MM.1S (cell line): ENCODE data around the gene NDUFS4.

Source experiments
- DNase-seq: peaks from one replicate; pipeline ENCODE4 v3.0.0-alpha.2; 2015
- H2AFZ ChIP-seq: fragments of 300-600 bp; sonication (generic); 2 replicates; pipeline ENCODE4 v1.6.0; 2016; ENCODE audit warnings: antibody characterized with exemption, low read length
- H3F3A ChIP-seq: fragments of 300-600 bp; sonication (generic); 2 replicates; pipeline ENCODE4 v1.6.1; 2016; ENCODE audit warnings: mild to moderate bottlenecking, antibody characterized with exemption, low read length, moderate library complexity, mixed read lengths; ENCODE audit not compliant: insufficient read depth
- H3K27ac ChIP-seq: fragments of 300-600 bp; sonication (generic); 2 replicates; pipeline ENCODE4 v1.5.1; 2016; ENCODE audit warnings: mild to moderate bottlenecking, low read length
- H3K27me3 ChIP-seq: fragments of 300-600 bp; sonication (generic); replicated peaks from 2 replicates; pipeline ENCODE4 v1.6.0; 2016; ENCODE audit warnings: low read length; ENCODE audit not compliant: insufficient read depth
- H3K36me3 ChIP-seq: fragments of 300-600 bp; sonication (generic); replicated peaks from 2 replicates; pipeline ENCODE4 v1.6.1; 2016; ENCODE audit warnings: mild to moderate bottlenecking, low read length, mixed read lengths; ENCODE audit not compliant: insufficient read depth
- H3K4me1 ChIP-seq: fragments of 300-600 bp; sonication (generic); 2 replicates; pipeline ENCODE4 v1.6.1; 2016; ENCODE audit warnings: low read length, mixed read lengths
- H3K4me2 ChIP-seq: fragments of 300-600 bp; sonication (generic); 2 replicates; pipeline ENCODE4 v1.6.0; 2016; ENCODE audit warnings: low read depth, low read length
- H3K4me3 ChIP-seq: fragments of 300-600 bp; sonication (generic); 2 replicates; pipeline ENCODE4 v1.5.1; 2016; ENCODE audit warnings: low read length, mixed read lengths
- H3K79me2 ChIP-seq: fragments of 300-600 bp; sonication (generic); 2 replicates; pipeline ENCODE4 v1.6.1; 2016; ENCODE audit warnings: mixed run types, low read length, mixed read lengths
- H3K9ac ChIP-seq: fragments of 300-600 bp; sonication (generic); 2 replicates; pipeline ENCODE4 v1.6.1; 2016; ENCODE audit warnings: low read length, mixed read lengths
- H3K9me2 ChIP-seq: fragments of 300-600 bp; sonication (generic); replicated peaks from 2 replicates; pipeline ENCODE4 v1.6.1; 2016; ENCODE audit warnings: mild to moderate bottlenecking, low read length, mixed read lengths; ENCODE audit not compliant: insufficient read depth
- H3K9me3 ChIP-seq: fragments of 300-600 bp; sonication (generic); replicated peaks from 2 replicates; pipeline ENCODE4 v1.6.1; 2016; ENCODE audit warnings: mild to moderate bottlenecking, low read length, mixed read lengths; ENCODE audit not compliant: insufficient read depth
- H4K20me1 ChIP-seq: fragments of 300-600 bp; sonication (generic); 2 replicates; pipeline ENCODE4 v1.6.1; 2016; ENCODE audit warnings: mild to moderate bottlenecking, low read length, moderate library complexity, mixed read lengths; ENCODE audit not compliant: insufficient read depth
- EZH2 ChIP-seq: fragments of 300-600 bp; sonication (generic); optimal IDR thresholded peaks from 2 replicates; pipeline ENCODE3; 2017; ENCODE audit warnings: low read depth, mild to moderate bottlenecking, antibody characterized with exemption, low read length, mixed read lengths
- EZH2phosphoT487 ChIP-seq: fragments of 300-600 bp; sonication (generic); IDR thresholded peaks from 2 replicates; pipeline ENCODE4 v1.6.1; 2018; ENCODE audit warnings: antibody characterized with exemption, low read length
- TF ChIP-seq, protein P1 (sequence below): fragments of 300-600 bp; sonication (generic); IDR thresholded peaks from 2 replicates; pipeline ENCODE4 v1.5.1; 2016; ENCODE audit warnings: antibody characterized with exemption, low read length, mixed read lengths

NDUFS4 gene

DNA sequence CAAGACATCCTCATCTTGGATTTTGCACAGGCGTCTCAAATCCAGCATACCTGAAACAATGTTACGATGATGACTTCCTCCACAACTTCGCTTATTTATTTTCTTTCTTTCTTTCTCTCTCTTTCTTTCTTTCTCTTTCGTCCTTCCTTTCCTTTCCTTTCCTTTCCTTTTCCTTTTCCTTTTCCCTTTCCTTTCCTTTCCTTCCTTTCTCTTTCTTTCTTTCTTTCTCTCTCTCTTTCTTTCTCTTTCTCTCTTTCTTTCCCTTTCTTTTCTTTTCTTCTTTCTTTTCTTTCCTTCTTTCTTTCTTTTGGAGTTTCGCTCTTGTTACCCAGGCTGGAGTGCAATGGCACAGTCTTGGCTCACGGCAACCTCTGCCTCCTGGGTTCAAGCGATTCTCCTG is 20.1 kb downstream of the NDUFS4 start:
- Histone ChIP-seq H3K27me3 (no peaks in the 10 kb centered on the region), H3K79me2 (peaks cover 93% of the 10 kb centered on the region), H3K9me3 (no peaks in the 10 kb centered on the region), H3K9ac (no peak overlapping the region), H2AFZ (no peak overlapping the region), H3K36me3 (no peaks in the 10 kb centered on the region), H3K9me2 (no peaks in the 10 kb centered on the region), H3K4me3 (no peak overlapping the region), H3F3A (no peaks in the 10 kb centered on the region), H4K20me1 (no peaks in the 10 kb centered on the region), H3K4me2 (no peak overlapping the region), H3K4me1 (no peaks in the 10 kb centered on the region), H3K27ac (no peak overlapping the region)
- DNase-seq: no peak
- TF ChIP-seq, protein P1, sequence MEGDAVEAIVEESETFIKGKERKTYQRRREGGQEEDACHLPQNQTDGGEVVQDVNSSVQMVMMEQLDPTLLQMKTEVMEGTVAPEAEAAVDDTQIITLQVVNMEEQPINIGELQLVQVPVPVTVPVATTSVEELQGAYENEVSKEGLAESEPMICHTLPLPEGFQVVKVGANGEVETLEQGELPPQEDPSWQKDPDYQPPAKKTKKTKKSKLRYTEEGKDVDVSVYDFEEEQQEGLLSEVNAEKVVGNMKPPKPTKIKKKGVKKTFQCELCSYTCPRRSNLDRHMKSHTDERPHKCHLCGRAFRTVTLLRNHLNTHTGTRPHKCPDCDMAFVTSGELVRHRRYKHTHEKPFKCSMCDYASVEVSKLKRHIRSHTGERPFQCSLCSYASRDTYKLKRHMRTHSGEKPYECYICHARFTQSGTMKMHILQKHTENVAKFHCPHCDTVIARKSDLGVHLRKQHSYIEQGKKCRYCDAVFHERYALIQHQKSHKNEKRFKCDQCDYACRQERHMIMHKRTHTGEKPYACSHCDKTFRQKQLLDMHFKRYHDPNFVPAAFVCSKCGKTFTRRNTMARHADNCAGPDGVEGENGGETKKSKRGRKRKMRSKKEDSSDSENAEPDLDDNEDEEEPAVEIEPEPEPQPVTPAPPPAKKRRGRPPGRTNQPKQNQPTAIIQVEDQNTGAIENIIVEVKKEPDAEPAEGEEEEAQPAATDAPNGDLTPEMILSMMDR: no peak
- TF ChIP-seq EZH2 (no peak), EZH2phosphoT487 (no peak)

DNA sequence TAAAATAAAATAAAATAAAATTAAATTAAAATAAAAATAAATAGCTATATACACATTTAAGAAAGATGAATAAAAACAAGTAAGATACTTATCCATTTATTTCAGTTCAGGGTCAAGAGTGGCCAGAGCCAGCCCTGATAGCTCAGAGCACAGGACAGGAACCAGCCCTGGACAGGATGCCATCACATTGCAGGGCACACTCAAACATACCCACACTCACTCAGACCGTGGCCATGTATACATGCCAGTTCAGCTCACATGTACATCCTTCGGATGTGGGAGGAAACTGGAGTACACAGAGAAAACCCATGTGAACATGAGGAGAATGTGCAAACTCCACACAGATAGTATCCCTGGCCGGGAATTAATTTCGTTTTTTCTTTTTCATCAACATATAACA is 21.8 kb downstream of the NDUFS4 start:
- Histone ChIP-seq H3K4me3 (no peak overlapping the region), H3F3A (no peaks in the 10 kb centered on the region), H3K4me1 (no peaks in the 10 kb centered on the region), H3K79me2 (peaks cover 88% of the 10 kb centered on the region), H3K36me3 (no peaks in the 10 kb centered on the region), H4K20me1 (no peaks in the 10 kb centered on the region), H3K9ac (no peak overlapping the region), H3K27ac (no peak overlapping the region), H3K9me2 (no peaks in the 10 kb centered on the region), H3K4me2 (no peak overlapping the region), H3K27me3 (no peaks in the 10 kb centered on the region), H3K9me3 (no peaks in the 10 kb centered on the region), H2AFZ (no peak overlapping the region)
- TF ChIP-seq, protein P1: no peak
- TF ChIP-seq EZH2 (no peak), EZH2phosphoT487 (no peak)
- DNase-seq: no peak

DNA sequence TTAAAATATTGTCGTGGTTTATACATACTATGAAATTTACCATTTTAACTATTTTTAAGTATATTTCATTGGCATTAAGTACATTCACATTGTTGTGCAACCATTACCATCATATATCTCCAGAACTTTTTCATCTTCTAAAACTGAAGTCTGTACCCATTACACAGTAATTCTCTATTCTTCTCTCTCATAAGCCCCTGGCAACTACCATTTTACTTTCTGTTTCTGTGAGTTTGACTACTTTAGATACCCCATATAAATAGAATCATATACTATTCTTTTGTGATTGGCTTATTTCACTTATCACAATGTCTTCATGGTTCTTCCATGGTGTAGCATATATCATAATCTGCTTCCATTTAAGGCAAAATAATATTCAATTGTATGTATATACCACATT is 30.3 kb downstream of the NDUFS4 start:
- Histone ChIP-seq H3K4me1 (peaks cover 8% of the 10 kb centered on the region; the same call in 1 of the 2 replicates), H3K79me2 (peaks cover 92% of the 10 kb centered on the region), H3K27ac (no peak overlapping the region), H3K9me3 (no peaks in the 10 kb centered on the region), H3K9me2 (no peaks in the 10 kb centered on the region), H2AFZ (no peak overlapping the region), H3K4me2 (no peak overlapping the region), H3F3A (no peaks in the 10 kb centered on the region), H3K9ac (no peak overlapping the region), H3K36me3 (no peaks in the 10 kb centered on the region), H4K20me1 (peaks cover 14% of the 10 kb centered on the region; the same call in 1 of the 2 replicates), H3K27me3 (no peaks in the 10 kb centered on the region), H3K4me3 (no peak overlapping the region)
- no peak for DNase-seq
- TF ChIP-seq, protein P1: no peak
- TF ChIP-seq EZH2 (no peak), EZH2phosphoT487 (no peak)
